Mammary epithelial cell (primary cell): ENCODE results near the gene HEXIM1.

Experiments
- CTCF ChIP-seq, 2 donors: IDR thresholded peaks in 1 of 2; conservative IDR thresholded peaks in 1 of 2; 2 replicates each; pipeline ENCODE4 v1.5.1; 2011 to 2012; ENCODE audit warnings: inconsistent platforms in 2 of 2, low read length in 2 of 2, mild to moderate bottlenecking in 2 of 2, control low read depth in 1 of 2, low read depth in 1 of 2; ENCODE audit not compliant: insufficient read depth in 1 of 2; ENCODE audit errors: extremely low read depth in 1 of 2
- EZH2 ChIP-seq: IDR thresholded peaks from 2 replicates; pipeline ENCODE4 v1.6.1; 2012; ENCODE audit warnings: low read length, inconsistent platforms, borderline replicate concordance

GRCh38 chr17:45101546-45101882 is 46.8 kb upstream of the HEXIM1 start:
- TF ChIP-seq EZH2: no peak
- no peak for TF ChIP-seq CTCF (conservative IDR thresholded peaks at IDR 0.05 in 1 of 2, IDR thresholded peaks at IDR 0.05 in 1 of 2; ENCODE audit: extremely low read depth in 1 of 2, insufficient read depth in 1 of 2, low read depth in 1 of 2, low read length in 2 of 2)
